HG03064 (cell line): ENCODE results near the gene PPP6R3.
"Not testable (repeated sequence)": the region's sequence is repeated elsewhere in the genome, so short reads cannot be mapped to it uniquely, and the experiment has no call there.

Source experiments
- ATAC-seq: cut with Tn5 transposase; IDR thresholded peaks from one replicate; pipeline ENCODE4 v1.9.1; 2021; ENCODE audit warnings: low read depth; ENCODE audit not compliant: unreplicated experiment

The PPP6R3 gene

GRCh38 chr11:68591719-68592118, 131.2 kb downstream of the PPP6R3 start:
- no peak for ATAC-seq

GRCh38 chr11:68593441-68593840, 132.9 kb downstream of the PPP6R3 start:
- no peak for ATAC-seq

GRCh38 chr11:68594123-68594522, 133.6 kb downstream of the PPP6R3 start:
- no peak for ATAC-seq

- ATAC-seq: no peak
These were observed 135.7 kb downstream of the PPP6R3 start for GRCh38 chr11:68596231-68596630.

GRCh38 chr11:68598816-68599653, 138.5 kb downstream of the PPP6R3 start:
- ATAC-seq: no peak

GRCh38 chr11:68601147-68601546, 140.6 kb downstream of the PPP6R3 start:
- ATAC-seq: no peak

- no peak for ATAC-seq
These were observed 149.2 kb downstream of the PPP6R3 start for GRCh38 chr11:68609761-68610160.

- ATAC-seq: no peak
These were observed 150.0 kb downstream of the PPP6R3 start for GRCh38 chr11:68610452-68611116.

GRCh38 chr11:68615657-68616056, 155.1 kb downstream of the PPP6R3 start:
- no peak for ATAC-seq

GRCh38 chr11:68617925-68618809, 157.6 kb downstream of the PPP6R3 start:
- ATAC-seq: no peak

- no peak for ATAC-seq
These were observed 161.3 kb downstream of the PPP6R3 start for GRCh38 chr11:68621826-68622225.

- not testable (repeated sequence) for ATAC-seq
These were observed 163.2 kb downstream of the PPP6R3 start for GRCh38 chr11:68623706-68624105.

- ATAC-seq: not testable (repeated sequence)
These were observed 164.5 kb downstream of the PPP6R3 start for GRCh38 chr11:68625069-68625468.

GRCh38 chr11:68626236-68626635, 165.7 kb downstream of the PPP6R3 start:
- not testable (repeated sequence) for ATAC-seq

- ATAC-seq: not testable (repeated sequence)
These were observed 168.3 kb downstream of the PPP6R3 start for GRCh38 chr11:68628837-68629236.

GRCh38 chr11:68632375-68632774, 171.8 kb downstream of the PPP6R3 start:
- not testable (repeated sequence) for ATAC-seq

GRCh38 chr11:68632802-68633201, 172.2 kb downstream of the PPP6R3 start:
- no peak for ATAC-seq

- ATAC-seq: not testable (repeated sequence)
These were observed 174.1 kb downstream of the PPP6R3 start for GRCh38 chr11:68634606-68635005.

- ATAC-seq: not testable (repeated sequence)
These were observed 174.6 kb downstream of the PPP6R3 start for GRCh38 chr11:68635172-68635571.

GRCh38 chr11:68635883-68636282, 175.3 kb downstream of the PPP6R3 start:
- not testable (repeated sequence) for ATAC-seq

GRCh38 chr11:68639322-68639721, 178.8 kb downstream of the PPP6R3 start:
- not testable (repeated sequence) for ATAC-seq
